ENCODE measurements around the gene B3GAT3. TPM values are rescaled to one million over a fixed set of nuclear protein-coding genes. Genes with fewer than 3 reads are reported as not detected.

Gene B3GAT3
- total RNA-seq, 1 donor from 2014 or later = 48.9 TPM

GRCh38 chr11:62610814-62611704 lies 10.7 kb downstream of the B3GAT3 start:
- peak overlapping the region; percentile 93 for H3K4me3 Mint-ChIP-seq (ENCODE audit: low read depth)
- TF ChIP-seq, protein P1, sequence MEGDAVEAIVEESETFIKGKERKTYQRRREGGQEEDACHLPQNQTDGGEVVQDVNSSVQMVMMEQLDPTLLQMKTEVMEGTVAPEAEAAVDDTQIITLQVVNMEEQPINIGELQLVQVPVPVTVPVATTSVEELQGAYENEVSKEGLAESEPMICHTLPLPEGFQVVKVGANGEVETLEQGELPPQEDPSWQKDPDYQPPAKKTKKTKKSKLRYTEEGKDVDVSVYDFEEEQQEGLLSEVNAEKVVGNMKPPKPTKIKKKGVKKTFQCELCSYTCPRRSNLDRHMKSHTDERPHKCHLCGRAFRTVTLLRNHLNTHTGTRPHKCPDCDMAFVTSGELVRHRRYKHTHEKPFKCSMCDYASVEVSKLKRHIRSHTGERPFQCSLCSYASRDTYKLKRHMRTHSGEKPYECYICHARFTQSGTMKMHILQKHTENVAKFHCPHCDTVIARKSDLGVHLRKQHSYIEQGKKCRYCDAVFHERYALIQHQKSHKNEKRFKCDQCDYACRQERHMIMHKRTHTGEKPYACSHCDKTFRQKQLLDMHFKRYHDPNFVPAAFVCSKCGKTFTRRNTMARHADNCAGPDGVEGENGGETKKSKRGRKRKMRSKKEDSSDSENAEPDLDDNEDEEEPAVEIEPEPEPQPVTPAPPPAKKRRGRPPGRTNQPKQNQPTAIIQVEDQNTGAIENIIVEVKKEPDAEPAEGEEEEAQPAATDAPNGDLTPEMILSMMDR (IDR thresholded peaks at IDR 0.05; ENCODE audit: unreplicated experiment) = no peak
- H3K27ac Mint-ChIP-seq = no peak overlapping the region
- H3K27me3 Mint-ChIP-seq = no peaks in the 10 kb centered on the region
- H3K4me1 Mint-ChIP-seq (ENCODE audit: low read depth) = peaks cover 8% of the 10 kb centered on the region
- peaks cover 2% of the 10 kb centered on the region for H3K36me3 Mint-ChIP-seq (ENCODE audit: insufficient read depth)
- no peak for DNase-seq (ENCODE audit: low spot score, unreplicated experiment)
- H3K9me3 Mint-ChIP-seq (ENCODE audit: low read depth) = no peaks in the 10 kb centered on the region

GRCh38 chr11:62610403-62610802 lies 11.4 kb downstream of the B3GAT3 start:
- Mint-ChIP-seq H3K4me3 (ENCODE audit: low read depth) (peak overlapping the region; percentile 52), H3K4me1 (ENCODE audit: low read depth) (peaks cover 8% of the 10 kb centered on the region), H3K36me3 (ENCODE audit: insufficient read depth) (peaks cover 2% of the 10 kb centered on the region), H3K27ac (no peak overlapping the region), H3K9me3 (ENCODE audit: low read depth) (no peaks in the 10 kb centered on the region), H3K27me3 (no peaks in the 10 kb centered on the region)
- no peak for DNase-seq (ENCODE audit: low spot score, unreplicated experiment)
- TF ChIP-seq, protein P1 (IDR thresholded peaks at IDR 0.05; ENCODE audit: unreplicated experiment) = no peak

GRCh38 chr11:62608776-62609175 lies 13.0 kb downstream of the B3GAT3 start:
- no peak for DNase-seq (ENCODE audit: low spot score, unreplicated experiment)
- H3K36me3 Mint-ChIP-seq (ENCODE audit: insufficient read depth) = peaks cover 4% of the 10 kb centered on the region
- TF ChIP-seq, protein P1 (IDR thresholded peaks at IDR 0.05; ENCODE audit: unreplicated experiment) = no peak
- no peak overlapping the region for H3K27ac Mint-ChIP-seq
- no peak overlapping the region for H3K4me3 Mint-ChIP-seq (ENCODE audit: low read depth)
- H3K27me3 Mint-ChIP-seq = peaks cover 4% of the 10 kb centered on the region
- no peaks in the 10 kb centered on the region for H3K9me3 Mint-ChIP-seq (ENCODE audit: low read depth)
- peaks cover 19% of the 10 kb centered on the region for H3K4me1 Mint-ChIP-seq (ENCODE audit: low read depth)

DNA sequence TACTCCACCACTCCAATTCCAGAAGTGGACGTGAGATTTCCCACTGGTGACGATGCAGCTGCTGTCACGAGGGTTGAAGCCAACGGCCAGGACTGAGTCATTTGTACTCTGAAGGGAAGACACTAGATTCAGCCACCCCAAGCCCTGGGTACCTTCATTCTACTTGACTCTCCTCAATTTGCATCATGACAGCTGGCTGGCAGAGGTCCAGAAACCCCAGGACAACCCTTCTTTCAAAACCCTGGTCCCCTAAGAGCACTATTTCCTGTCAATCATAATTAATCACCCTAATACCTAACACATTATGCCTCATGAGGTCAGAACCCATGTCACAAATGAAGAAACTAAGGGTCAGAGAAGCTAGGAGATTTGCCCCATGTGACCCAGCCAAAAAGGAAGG lies 14.1 kb downstream of the B3GAT3 start:
- peaks cover 24% of the 10 kb centered on the region for H3K4me1 Mint-ChIP-seq (ENCODE audit: low read depth)
- no peaks in the 10 kb centered on the region for H3K9me3 Mint-ChIP-seq (ENCODE audit: low read depth)
- no peak for DNase-seq (ENCODE audit: low spot score, unreplicated experiment)
- no peak overlapping the region for H3K4me3 Mint-ChIP-seq (ENCODE audit: low read depth)
- H3K27ac Mint-ChIP-seq = no peak overlapping the region
- TF ChIP-seq, protein P1 (IDR thresholded peaks at IDR 0.05; ENCODE audit: unreplicated experiment) = no peak
- H3K36me3 Mint-ChIP-seq (ENCODE audit: insufficient read depth) = peaks cover 8% of the 10 kb centered on the region
- peaks cover 14% of the 10 kb centered on the region for H3K27me3 Mint-ChIP-seq

GRCh38 chr11:62605902-62606301 lies 15.9 kb downstream of the B3GAT3 start:
- Mint-ChIP-seq H3K27me3 (peaks cover 19% of the 10 kb centered on the region), H3K4me1 (ENCODE audit: low read depth) (peaks cover 22% of the 10 kb centered on the region), H3K36me3 (ENCODE audit: insufficient read depth) (peaks cover 8% of the 10 kb centered on the region), H3K4me3 (ENCODE audit: low read depth) (no peak overlapping the region), H3K9me3 (ENCODE audit: low read depth) (no peaks in the 10 kb centered on the region), H3K27ac (no peak overlapping the region)
- no peak for DNase-seq (ENCODE audit: low spot score, unreplicated experiment)
- TF ChIP-seq, protein P1 (IDR thresholded peaks at IDR 0.05; ENCODE audit: unreplicated experiment) = no peak
